ENCODE data around the gene FASLG. TPM values are rescaled to one million over a fixed set of nuclear protein-coding genes. Genes with fewer than 3 reads are reported as not detected.

The FASLG gene
- total and polyA plus RNA-seq, 11 donors = 0.91 to 1.9 TPM; not detected in 9

DNA sequence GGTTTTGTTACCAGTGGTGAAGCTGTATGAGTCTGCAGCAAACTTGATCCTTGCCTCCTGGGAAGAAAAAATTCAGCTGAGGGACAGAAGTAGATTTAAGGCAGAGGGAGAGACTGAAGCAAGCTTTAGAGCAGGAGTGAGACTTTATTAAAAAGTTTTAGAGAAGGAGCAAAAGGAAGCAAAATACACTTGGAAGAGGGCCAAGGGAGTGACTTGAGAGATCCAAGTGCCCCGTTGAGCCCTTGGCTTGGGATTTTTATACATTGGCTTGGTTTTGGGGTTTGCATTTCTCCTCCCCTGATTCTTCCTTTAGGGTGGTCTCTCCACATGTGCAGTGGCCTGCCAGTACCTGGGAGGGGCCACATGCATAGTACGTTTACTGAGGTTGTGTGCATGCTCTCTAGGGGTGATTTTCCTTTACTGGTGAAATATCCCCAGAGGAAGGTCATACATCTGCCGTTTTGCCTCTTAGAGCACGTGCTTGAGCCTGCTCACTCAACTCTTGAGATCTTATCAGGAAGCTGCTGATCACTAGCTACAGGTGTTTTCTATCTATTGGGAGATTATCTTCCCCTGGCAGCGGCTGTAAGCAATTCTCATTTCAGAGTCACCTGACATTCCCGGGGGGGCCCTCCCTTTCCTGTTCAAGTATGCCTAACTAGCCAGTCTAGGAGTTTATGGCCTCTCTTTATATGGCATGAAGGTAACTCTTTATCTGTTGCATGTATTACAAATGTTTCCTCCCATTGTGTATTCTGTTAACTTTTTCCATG, 20.3 kb downstream of the FASLG start:
- no peak for ATAC-seq
- Histone ChIP-seq H3K4me3 (no peak overlapping the region), H3K36me3 (no peaks in the 10 kb centered on the region), H3K9me3 (peaks cover 0 to 6% (median 0%) of the 10 kb centered on the region in 12 donors), H3K4me1 (peaks cover 0 to 16% (median 0%) of the 10 kb centered on the region in 12 donors), H3K27me3 (no peaks in the 10 kb centered on the region), H3K27ac (no peak overlapping the region)
- 23 to 36% (median 27%) methylated on average over 6 of the region's 6 CpGs for WGBS, 4 donors
- no peak for TF ChIP-seq POLR2A (IDR thresholded peaks at IDR 0.05)
- TF ChIP-seq, protein P1, sequence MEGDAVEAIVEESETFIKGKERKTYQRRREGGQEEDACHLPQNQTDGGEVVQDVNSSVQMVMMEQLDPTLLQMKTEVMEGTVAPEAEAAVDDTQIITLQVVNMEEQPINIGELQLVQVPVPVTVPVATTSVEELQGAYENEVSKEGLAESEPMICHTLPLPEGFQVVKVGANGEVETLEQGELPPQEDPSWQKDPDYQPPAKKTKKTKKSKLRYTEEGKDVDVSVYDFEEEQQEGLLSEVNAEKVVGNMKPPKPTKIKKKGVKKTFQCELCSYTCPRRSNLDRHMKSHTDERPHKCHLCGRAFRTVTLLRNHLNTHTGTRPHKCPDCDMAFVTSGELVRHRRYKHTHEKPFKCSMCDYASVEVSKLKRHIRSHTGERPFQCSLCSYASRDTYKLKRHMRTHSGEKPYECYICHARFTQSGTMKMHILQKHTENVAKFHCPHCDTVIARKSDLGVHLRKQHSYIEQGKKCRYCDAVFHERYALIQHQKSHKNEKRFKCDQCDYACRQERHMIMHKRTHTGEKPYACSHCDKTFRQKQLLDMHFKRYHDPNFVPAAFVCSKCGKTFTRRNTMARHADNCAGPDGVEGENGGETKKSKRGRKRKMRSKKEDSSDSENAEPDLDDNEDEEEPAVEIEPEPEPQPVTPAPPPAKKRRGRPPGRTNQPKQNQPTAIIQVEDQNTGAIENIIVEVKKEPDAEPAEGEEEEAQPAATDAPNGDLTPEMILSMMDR (IDR thresholded peaks at IDR 0.05) = no peak
- intact Hi-C loops (cut with DNase I) = no loop called here
- no peak for DNase-seq

DNA sequence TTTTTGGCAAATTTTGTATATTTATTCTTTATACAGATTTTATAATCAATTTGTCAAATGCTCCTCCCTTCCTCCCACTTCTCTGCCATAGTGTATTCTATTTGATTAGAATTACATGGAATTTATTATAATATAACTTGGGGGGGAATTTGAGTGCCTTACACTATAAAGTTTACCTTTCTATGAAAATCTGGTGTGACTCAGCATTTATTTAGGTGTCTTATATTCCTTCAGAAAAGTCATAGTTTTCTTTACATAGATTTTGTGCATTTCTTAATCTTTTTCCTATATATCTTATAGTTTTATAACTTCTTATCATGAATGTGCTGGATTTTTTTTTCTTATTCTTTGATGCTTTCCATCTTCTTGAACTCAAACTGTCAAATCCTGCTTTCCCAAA, 21.3 kb downstream of the FASLG start:
- Histone ChIP-seq H3K4me1 (peaks cover 0 to 10% (median 0%) of the 10 kb centered on the region in 12 donors), H3K27ac (no peak overlapping the region), H3K36me3 (no peaks in the 10 kb centered on the region), H3K4me3 (no peak overlapping the region), H3K9me3 (peaks cover 0 to 6% (median 0%) of the 10 kb centered on the region in 12 donors), H3K27me3 (no peaks in the 10 kb centered on the region)
- ATAC-seq (no peak), DNase-seq (no peak)
- no peak for TF ChIP-seq POLR2A (IDR thresholded peaks at IDR 0.05)
- TF ChIP-seq, protein P1 (IDR thresholded peaks at IDR 0.05) = no peak
- intact Hi-C loops (cut with DNase I) = no loop called here

DNA sequence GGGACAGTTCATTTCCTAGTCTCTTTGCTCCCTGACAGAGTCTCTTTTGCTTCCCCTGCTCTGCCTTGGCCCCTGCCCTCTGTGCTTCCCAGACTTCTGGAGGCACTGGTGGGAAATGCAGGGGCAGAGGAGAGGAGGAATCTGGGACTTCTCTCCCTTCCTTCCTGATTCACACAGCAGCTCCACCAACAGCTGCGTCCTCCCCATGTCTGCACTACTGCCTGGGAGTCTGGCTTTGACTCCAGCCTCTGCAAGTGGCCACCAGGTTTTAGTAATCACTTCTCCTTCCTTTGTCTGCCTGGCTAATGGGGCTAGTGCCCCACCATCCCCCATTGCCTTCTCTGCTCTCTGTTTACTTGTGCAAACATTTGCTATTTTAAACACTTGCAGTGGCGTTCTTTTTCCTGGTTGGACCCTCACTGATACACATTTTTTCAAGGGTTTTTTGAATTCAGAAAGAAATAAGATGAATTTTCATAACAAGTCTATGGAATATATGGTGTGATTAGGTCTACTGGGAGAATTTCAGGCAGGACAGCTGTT, 21.9 kb downstream of the FASLG start:
- no peak overlapping the region for H3K4me3 ChIP-seq
- TF ChIP-seq, protein P1 (IDR thresholded peaks at IDR 0.05) = no peak
- no peak for TF ChIP-seq POLR2A (IDR thresholded peaks at IDR 0.05)
- 66 to 88% (median 77%) methylated on average over 2 of the region's 2 CpGs for WGBS, 4 donors
- DNase-seq (no peak), ATAC-seq (no peak)
- H3K4me1 ChIP-seq = peaks cover 0 to 6% (median 0%) of the 10 kb centered on the region in 12 donors
- no peaks in the 10 kb centered on the region for H3K36me3 ChIP-seq
- no peaks in the 10 kb centered on the region for H3K27me3 ChIP-seq
- peaks cover 0 to 6% (median 0%) of the 10 kb centered on the region in 12 donors for H3K9me3 ChIP-seq
- H3K27ac ChIP-seq = no peak overlapping the region
- intact Hi-C loops (cut with DNase I) = no loop called here

DNA sequence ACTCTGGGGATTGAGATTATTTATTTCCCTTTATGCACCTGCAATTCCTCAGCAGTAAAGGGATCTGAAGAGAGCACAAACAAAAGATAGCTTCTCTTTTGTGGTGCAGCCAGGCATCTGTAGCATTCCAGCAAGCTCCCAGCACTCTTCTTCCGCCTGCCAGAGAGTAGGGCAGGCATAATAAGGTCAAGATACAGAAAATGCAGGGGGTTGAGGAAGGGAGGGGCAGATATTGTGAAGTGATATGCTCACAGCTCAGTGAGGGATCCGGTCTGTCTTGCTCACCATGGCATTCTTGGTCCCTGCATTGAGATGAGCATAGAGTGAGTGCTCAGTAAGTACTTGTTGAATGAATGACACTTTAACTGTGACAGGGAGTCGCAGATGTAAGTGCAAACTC, 23.9 kb downstream of the FASLG start:
- Histone ChIP-seq H3K9me3 (peaks cover 0 to 6% (median 0%) of the 10 kb centered on the region in 12 donors), H3K27ac (no peak overlapping the region), H3K4me3 (no peak overlapping the region), H3K4me1 (peaks cover 0 to 5% (median 0%) of the 10 kb centered on the region in 12 donors), H3K27me3 (no peaks in the 10 kb centered on the region), H3K36me3 (no peaks in the 10 kb centered on the region)
- intact Hi-C loops (cut with DNase I) = no loop called here
- DNase-seq = no peak
- WGBS, 4 donors = 48 to 58% (median 51%) methylated on average over 3 of the region's 3 CpGs
- ATAC-seq = peak in 2 of 4 donors; percentile 20 to 24
- TF ChIP-seq POLR2A (IDR thresholded peaks at IDR 0.05) = no peak
- TF ChIP-seq, protein P1 (IDR thresholded peaks at IDR 0.05) = no peak
